HG02840 (cell line): ENCODE data around the gene FUT7.

Source experiments
- ATAC-seq: cut with Tn5 transposase; IDR thresholded peaks from one replicate; pipeline ENCODE4 v1.9.1; 2021; ENCODE audit warnings: mild to moderate bottlenecking, moderate library complexity, moderate number of reproducible peaks; ENCODE audit not compliant: unreplicated experiment, low FRiP score

FUT7 gene

DNA sequence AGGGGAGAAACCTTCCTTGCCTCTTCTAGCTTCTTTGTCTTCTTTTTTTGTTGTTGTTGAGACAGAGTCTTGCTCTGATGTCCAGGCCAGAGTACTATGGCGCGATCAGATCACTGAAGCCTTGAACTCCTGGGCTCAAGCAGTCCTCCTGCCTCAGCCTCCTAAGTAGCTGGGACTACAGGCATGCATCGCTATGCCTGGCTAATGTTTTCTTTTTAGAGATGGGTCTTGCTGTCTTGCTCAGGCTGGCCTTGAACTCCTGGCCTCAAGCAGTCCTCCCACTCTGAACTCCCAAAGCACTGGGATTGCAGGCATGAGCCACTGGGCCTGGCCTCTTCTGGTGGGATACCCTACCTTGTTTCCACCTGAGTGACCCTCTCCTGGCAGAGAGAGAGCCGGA is 43.0 kb downstream of the FUT7 start:
- no peak for ATAC-seq

DNA sequence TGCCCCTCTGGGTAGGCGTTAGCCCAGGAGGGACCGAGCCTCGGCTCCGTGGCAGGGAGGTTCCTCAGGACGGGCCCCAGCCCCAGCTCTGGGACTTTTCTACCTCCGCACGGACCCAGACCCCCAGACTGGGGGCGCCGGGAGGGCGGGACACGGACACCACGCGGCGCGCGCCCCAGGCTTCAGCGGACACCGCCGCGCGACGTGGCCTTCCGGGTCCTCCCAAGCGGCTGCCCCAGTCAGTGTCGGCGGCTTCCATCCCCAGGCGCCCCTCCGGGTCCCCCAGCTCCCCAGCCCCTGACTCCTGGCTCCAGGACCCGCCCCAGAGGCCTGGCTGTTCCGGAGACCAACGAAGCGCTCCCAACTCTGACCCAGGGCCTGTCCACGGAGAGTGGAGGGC is 46.0 kb downstream of the FUT7 start:
- ATAC-seq, result no peak

DNA sequence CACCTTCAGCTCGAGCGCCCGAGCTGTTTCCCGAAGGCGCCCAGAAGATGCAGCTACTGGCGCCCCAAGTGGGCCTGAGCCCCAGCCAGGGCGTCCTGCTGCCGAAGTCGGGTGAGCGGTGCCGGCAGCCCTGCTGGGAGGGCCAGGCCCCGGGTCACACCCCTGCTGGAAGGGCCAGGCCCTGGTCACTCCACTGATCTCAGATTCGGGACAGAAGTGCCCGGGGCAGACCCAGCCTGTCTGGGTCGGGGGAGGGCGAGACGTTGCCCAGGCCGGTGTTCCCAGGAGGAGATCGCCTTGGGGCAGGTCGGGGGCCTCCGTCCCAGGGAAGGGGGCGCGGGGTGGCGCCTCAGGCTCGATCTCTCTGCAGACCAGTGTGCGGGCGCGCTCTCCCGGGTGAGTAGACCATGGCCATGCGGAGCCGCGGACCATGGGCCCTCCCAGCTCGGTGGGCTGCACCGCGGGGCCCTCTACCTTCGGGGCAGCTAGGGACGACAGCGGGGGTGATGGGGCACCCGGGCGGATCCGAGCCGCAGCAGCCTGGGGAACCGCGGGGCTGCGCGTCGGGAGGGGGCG is 46.8 kb downstream of the FUT7 start:
- no peak for ATAC-seq

DNA sequence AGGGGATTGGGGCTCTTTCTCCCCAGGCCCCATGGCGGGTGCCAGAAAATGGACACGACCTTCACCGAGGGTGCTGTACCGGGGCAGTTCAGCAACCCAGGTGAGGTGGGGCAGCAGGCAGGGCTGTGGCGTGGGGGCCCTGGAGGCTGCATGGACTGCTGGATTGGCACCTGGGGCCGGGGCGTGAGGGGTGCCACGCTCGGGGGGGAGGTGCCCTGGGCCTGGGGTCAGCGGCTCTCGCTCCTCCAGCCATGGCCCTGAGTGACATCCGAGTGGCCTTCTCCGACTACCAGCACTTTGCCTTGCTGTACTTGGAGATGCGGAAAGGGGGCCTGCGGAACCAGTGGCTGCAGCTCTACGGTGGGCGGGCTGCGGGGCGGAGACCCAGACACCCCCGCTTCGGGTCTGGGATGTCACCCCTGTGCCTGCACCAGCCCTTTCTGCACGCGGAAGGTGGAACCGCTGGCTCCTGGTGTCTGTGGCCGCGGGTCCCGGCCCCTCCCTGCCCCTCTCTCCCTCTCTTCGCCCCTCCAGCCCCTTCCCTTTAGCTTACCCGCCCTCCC is 47.3 kb downstream of the FUT7 start:
- ATAC-seq, result no peak

DNA sequence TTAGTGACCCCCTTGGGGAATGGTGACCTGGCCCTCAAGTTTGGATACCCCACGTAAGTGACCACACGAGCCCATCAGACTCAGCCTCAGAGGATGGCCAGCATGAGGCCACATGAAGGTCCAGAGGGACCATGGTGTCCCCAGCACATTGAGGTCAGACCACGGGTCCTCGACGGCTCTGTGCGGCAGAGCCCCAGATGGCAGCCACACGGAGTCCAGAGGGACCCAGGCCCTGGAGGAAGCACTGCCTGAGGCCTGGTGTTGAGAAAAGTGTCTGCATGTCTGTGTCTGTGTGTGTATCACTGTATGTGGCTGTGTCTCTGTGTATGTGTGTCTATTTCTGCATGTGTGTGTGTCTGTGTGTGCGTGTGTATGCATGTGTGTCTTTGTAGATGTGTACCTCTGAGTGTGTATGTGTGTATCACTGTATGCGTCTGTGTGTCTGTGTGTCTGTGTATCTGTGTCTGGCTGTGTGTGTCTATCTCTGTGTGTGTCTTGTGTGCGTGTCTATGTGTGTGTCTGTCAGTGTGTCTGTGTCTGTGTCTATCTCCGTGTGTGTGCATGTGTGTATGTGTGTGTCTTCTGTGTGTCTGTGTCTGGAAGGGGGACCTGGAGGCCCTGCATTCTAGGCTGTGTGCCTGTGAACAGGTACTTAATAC is 48.1 kb downstream of the FUT7 start:
- ATAC-seq, result no peak

DNA sequence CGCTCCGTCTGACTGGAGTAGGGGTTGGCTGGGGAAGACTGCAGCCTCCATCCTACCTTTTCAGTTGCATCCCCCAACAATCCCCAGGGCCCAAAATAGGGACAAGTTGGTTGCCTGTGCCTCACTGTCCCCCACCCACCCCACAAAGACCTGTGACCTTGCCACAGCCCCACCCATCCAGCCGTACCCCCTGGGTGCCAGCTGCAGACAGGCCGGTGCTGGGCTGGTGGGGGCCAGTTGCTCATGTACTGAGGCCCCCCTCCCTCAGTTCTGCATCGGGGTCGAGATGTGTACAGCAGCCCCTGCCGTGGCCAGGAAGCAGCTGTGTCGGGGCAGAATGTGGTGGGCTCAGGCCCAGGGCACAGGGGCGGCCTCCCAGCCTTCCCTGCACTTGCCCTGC is 48.7 kb downstream of the FUT7 start:
- ATAC-seq, result no peak

DNA sequence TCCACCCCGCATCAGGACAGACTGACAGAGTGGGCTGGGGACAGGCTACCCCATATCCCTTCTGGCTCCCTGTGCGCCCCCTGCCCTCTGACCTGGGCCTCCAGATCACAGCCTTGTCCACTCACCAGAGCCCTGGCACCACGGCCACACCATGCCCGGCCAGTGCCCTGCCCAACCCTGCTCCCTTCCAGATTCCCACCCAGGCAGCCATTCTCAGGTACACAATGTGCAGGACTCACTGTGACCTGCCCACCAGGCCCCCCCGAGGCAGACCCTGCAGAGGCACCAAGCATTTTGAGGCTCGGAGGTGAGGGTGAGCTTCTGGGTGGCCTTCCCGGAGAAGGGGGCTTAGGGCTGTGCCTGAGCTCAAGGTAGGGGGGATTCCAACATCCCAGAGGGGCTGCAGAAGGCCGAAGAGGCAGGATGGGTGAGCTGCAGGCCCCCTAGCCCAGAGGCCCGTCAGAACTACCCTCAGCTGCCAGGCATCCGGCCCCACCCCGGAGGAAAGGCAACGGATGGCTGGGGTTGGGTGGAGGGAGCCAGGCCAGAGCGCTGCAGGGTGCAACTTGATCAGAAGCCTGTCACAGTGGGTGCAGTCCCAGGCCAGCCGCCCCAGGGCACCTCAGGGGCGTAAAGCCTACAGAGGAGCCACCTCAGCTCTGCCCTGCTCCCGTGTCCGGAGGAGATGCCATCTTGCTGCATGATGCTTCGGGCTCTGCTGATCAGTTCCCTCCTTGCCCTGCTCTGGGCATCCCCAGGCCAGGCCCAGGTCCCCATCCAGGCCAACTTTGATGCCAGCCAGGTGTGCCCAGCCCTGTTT is 49.4 kb downstream of the FUT7 start, which contains the start of gene LCNL1:
LCNL1 (plus strand) TSS at position 762 of the 820 bp plus-strand sequence. CDS start 594 bp downstream, outside the sequence.
- no peak for ATAC-seq

DNA sequence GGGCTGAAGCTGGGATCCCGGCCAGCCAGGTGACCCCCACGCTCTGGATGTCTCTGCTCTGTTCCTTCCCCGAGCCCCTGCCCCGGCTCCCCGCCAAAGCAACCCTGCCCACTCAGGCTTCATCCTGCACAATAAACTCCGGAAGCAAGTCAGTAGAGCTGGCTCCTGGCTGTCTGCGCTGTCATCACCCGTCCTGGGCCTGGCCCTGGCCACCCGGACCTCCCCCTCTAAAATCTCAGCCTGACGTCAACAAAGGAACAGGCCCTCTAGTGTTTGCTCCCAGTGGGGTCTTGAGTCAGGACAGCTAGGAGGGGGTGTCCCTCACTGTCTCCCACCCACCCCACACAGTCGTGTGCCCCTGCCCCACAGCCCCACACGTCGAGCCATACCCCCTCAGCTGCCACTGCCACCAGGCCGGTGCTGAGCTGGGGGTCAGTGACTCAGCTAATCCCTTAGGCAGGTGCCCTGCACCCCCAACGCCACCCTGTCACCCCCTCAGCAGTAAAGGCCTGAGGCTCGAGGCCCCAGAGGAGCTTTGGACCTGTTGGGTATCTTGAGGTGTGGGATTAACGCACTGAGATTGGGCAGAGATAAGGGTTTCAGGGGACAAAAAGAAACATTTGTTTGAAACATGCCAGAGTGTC is 50.2 kb downstream of the FUT7 start:
- no peak for ATAC-seq

DNA sequence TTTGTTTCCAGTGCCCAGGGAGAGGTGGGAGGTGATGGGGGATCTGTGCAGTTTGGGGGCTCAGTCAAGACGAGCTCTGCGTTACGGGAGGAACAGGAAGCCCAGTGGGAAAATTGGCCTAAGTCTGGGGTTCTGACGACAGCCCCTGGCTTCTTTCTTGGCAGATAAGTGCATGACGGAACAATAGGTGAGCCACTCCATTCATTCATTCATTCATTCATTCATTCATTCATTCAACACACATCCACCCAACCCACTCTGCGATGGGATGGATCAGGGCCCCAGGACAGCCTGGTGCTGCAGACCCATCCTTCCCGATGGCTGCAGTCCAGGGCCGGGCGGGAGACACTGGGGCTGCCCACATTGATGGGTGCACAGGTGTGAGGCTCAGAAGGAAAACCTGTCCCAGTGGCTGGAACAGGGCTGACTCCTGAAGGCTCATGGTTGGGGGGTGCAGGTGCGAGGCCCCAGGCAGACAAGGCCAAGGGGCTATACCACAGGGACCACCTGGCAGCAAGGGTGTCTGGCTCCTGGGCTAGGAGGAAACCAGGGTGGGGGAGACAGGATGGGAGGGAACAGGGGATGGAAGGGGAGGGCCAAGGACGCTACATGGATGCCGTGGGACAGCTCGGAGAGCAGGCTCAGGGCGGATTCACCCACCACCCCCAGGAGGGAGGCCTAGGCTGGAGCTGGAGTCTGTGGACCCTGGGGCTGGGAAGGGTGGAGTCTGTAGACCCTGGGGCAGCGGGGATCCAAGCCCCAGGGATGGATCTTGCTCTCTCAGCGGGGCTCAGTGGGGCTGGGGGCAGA is 51.0 kb downstream of the FUT7 start:
- no peak for ATAC-seq
